ENCODE results near the gene KCNMB4. TPM values are rescaled to one million over a fixed set of nuclear protein-coding genes. Genes with fewer than 3 reads are reported as not detected.

The KCNMB4 gene
- total and polyA plus RNA-seq, 2 donors (not counting 1 experiment from before 2014, with no cell fraction given): 0.66 to 0.67 TPM

GRCh38 chr12:70418101-70418500 lies 52.0 kb downstream of the KCNMB4 start:
- Mint-ChIP-seq H3K27me3 (no peaks in the 10 kb centered on the region), H3K4me3 (no peak overlapping the region), H3K4me1 (peaks cover 4% of the 10 kb centered on the region), H3K27ac (no peak overlapping the region), H3K9me3 (ENCODE audit: insufficient read depth) (no peaks in the 10 kb centered on the region)
- no peak overlapping the region for H3K27ac ChIP-seq (ENCODE audit: low read length in 2 of 2)
- H3K4me3 ChIP-seq (ENCODE audit: control extremely low read depth in 1 of 5, extremely low read depth in 1 of 5, insufficient read depth in 1 of 5, low read depth in 2 of 5, low read length in 4 of 5): no peak overlapping the region
- TF ChIP-seq CTCF (IDR thresholded peaks at IDR 0.05): no peak
- TF ChIP-seq EZH2 (IDR thresholded peaks at IDR 0.05; ENCODE audit: borderline replicate concordance, insufficient read depth, low read depth, low read length, poor library complexity, severe bottlenecking): no peak
- H4K20me1 ChIP-seq (ENCODE audit: control insufficient read depth, insufficient read depth, low read length, poor library complexity, severe bottlenecking): no peaks in the 10 kb centered on the region
- H3K4me1 ChIP-seq (ENCODE audit: control insufficient read depth in 2 of 2, insufficient read depth in 2 of 2, low read length in 2 of 2): no peaks in the 10 kb centered on the region
- no peaks in the 10 kb centered on the region for H3K79me2 ChIP-seq (ENCODE audit: control insufficient read depth, insufficient read depth, low read length)
- no peak overlapping the region for H3K4me2 ChIP-seq (replicated peaks; ENCODE audit: low read depth, low read length, poor library complexity, severe bottlenecking)
- H3K36me3 ChIP-seq (replicated peaks in 1 of 2; ENCODE audit: control extremely low read depth in 1 of 2, control insufficient read depth in 1 of 2, extremely low read depth in 1 of 2, insufficient read depth in 2 of 2, low read length in 1 of 2): no peaks in the 10 kb centered on the region
- no peak overlapping the region for H2AFZ ChIP-seq (ENCODE audit: insufficient read depth, low read depth, low read length, poor library complexity, severe bottlenecking)
- H3K9ac ChIP-seq (ENCODE audit: low read length): no peak overlapping the region
- no peak for ATAC-seq (ENCODE audit: low read depth)
- ChIA-PET CTCF (no interaction called here), POLR2A (interaction anchor here (0.6 kb wide), 1 partner anchor 65 kb away, joined by 5 read pairs; no protein-coding TSS in a partner anchor)
- no peaks in the 10 kb centered on the region for H3K9me3 ChIP-seq (ENCODE audit: control extremely low read depth in 1 of 3, control insufficient read depth in 2 of 3, insufficient read depth in 1 of 3, low read length in 2 of 3)
- intact Hi-C loops (cut with micrococcal nuclease): no loop called here
- H3K27me3 ChIP-seq (replicated peaks in 1 of 4; ENCODE audit: control extremely low read depth in 1 of 4, control insufficient read depth in 3 of 4, insufficient read depth in 4 of 4, low read length in 3 of 4): no peaks in the 10 kb centered on the region
- 100% methylated on average over 3 of the region's 3 CpGs for WGBS (ENCODE audit: insufficient coverage)
- no peak for DNase-seq

GRCh38 chr12:70422631-70423030 lies 56.5 kb downstream of the KCNMB4 start:
- no peaks in the 10 kb centered on the region for H3K36me3 ChIP-seq (replicated peaks in 1 of 2; ENCODE audit: control extremely low read depth in 1 of 2, control insufficient read depth in 1 of 2, extremely low read depth in 1 of 2, insufficient read depth in 2 of 2, low read length in 1 of 2)
- Mint-ChIP-seq H3K9me3 (ENCODE audit: insufficient read depth) (no peaks in the 10 kb centered on the region), H3K27ac (no peak overlapping the region), H3K4me1 (no peaks in the 10 kb centered on the region), H3K4me3 (no peak overlapping the region), H3K27me3 (no peaks in the 10 kb centered on the region)
- no peak overlapping the region for H3K9ac ChIP-seq (ENCODE audit: low read length)
- intact Hi-C loops (cut with micrococcal nuclease): no loop called here
- H2AFZ ChIP-seq (ENCODE audit: insufficient read depth, low read depth, low read length, poor library complexity, severe bottlenecking): no peak overlapping the region
- ChIA-PET CTCF (no interaction called here), POLR2A (no interaction called here)
- no peaks in the 10 kb centered on the region for H3K4me1 ChIP-seq (ENCODE audit: control insufficient read depth in 2 of 2, insufficient read depth in 2 of 2, low read length in 2 of 2)
- H3K9me3 ChIP-seq (ENCODE audit: control extremely low read depth in 1 of 3, control insufficient read depth in 2 of 3, insufficient read depth in 1 of 3, low read length in 2 of 3): no peaks in the 10 kb centered on the region
- H3K27me3 ChIP-seq (replicated peaks in 1 of 4; ENCODE audit: control extremely low read depth in 1 of 4, control insufficient read depth in 3 of 4, insufficient read depth in 4 of 4, low read length in 3 of 4): no peaks in the 10 kb centered on the region
- ATAC-seq (ENCODE audit: low read depth): no peak
- no peaks in the 10 kb centered on the region for H4K20me1 ChIP-seq (ENCODE audit: control insufficient read depth, insufficient read depth, low read length, poor library complexity, severe bottlenecking)
- no peak for DNase-seq
- TF ChIP-seq CTCF (IDR thresholded peaks at IDR 0.05) (no peak), EZH2 (IDR thresholded peaks at IDR 0.05; ENCODE audit: borderline replicate concordance, insufficient read depth, low read depth, low read length, poor library complexity, severe bottlenecking) (no peak)
- WGBS (ENCODE audit: insufficient coverage): 98% methylated on average over 4 of the region's 8 CpGs
- H3K27ac ChIP-seq (ENCODE audit: low read length in 2 of 2): no peak overlapping the region
- no peak overlapping the region for H3K4me2 ChIP-seq (replicated peaks; ENCODE audit: low read depth, low read length, poor library complexity, severe bottlenecking)
- no peak overlapping the region for H3K4me3 ChIP-seq (ENCODE audit: control extremely low read depth in 1 of 5, extremely low read depth in 1 of 5, insufficient read depth in 1 of 5, low read depth in 2 of 5, low read length in 4 of 5)
- no peaks in the 10 kb centered on the region for H3K79me2 ChIP-seq (ENCODE audit: control insufficient read depth, insufficient read depth, low read length)

All from B cell (primary cell).